Endothelial cell of umbilical vein (primary cell): ENCODE data around the gene TRIM65. TPM values are rescaled to one million over a fixed set of nuclear protein-coding genes. Genes with fewer than 3 reads are reported as not detected.

Experiments used
- BruUV-seq: library from RNA; stranded (reverse); fragments of 400-500 nt; replicated peaks from 2 replicates; lab custom pipeline; 2021; lab: Mats Ljungman, UMichigan
- CTCF ChIA-PET: fragments of 300-600, 350-600 bp; sonication (Branson Sonifier 250); formaldehyde crosslinking; loops from one replicate; lab custom pipeline; 2021; ENCODE audit warnings: antibody characterized with exemption, inconsistent platforms; lab: Charles Lee
- POLR2A ChIA-PET: fragments of 300-600, 350-600 bp; sonication (Branson Sonifier 250); formaldehyde crosslinking; loops from one replicate; lab custom pipeline; 2021; ENCODE audit warnings: antibody characterized with exemption, inconsistent platforms; lab: Charles Lee
- DNase-seq: peaks from one replicate; pipeline ENCODE4 v3.0.0-alpha.2; 2011; ENCODE audit warnings: low read depth, low spot score
- FAIRE-seq: peaks from 2 replicates; lab custom pipeline; 2011; peaks lifted over from hg19 to GRCh38; lab: Jason Lieb, UNC
- H2AFZ ChIP-seq: 2 replicates; pipeline ENCODE4 v1.6.0; 2012; ENCODE audit warnings: low read depth, low read length, control low read depth, inconsistent platforms
- H3K27ac ChIP-seq: 2 replicates; pipeline ENCODE4 v1.5.1; 2011; ENCODE audit warnings: low read depth, mild to moderate bottlenecking, control low read depth, low read length, moderate library complexity; ENCODE audit not compliant: insufficient read depth
- H3K27me3 ChIP-seq, 2 experiments: 2 replicates each; pipeline versions ENCODE4 v1.6.0 to v1.6.1; 2011; ENCODE audit warnings: low read length in 2 of 2, mixed read lengths in 1 of 2; ENCODE audit not compliant: control insufficient read depth in 2 of 2, insufficient read depth in 2 of 2
- H3K36me3 ChIP-seq, 2 experiments: 2 replicates in 1 of 2; 3 replicates in 1 of 2; pipeline ENCODE4 v1.5.1; 2011; ENCODE audit warnings: low read length in 2 of 2, mild to moderate bottlenecking in 1 of 2, moderate library complexity in 1 of 2; ENCODE audit not compliant: control insufficient read depth in 2 of 2, insufficient read depth in 2 of 2; ENCODE audit errors: extremely low read depth in 1 of 2
- H3K4me1 ChIP-seq: 3 replicates; pipeline ENCODE4 v1.5.1; 2011; ENCODE audit warnings: mild to moderate bottlenecking, low read length; ENCODE audit not compliant: control insufficient read depth, insufficient read depth; ENCODE audit errors: extremely low read depth
- H3K4me2 ChIP-seq: 2 replicates; pipeline ENCODE4 v1.6.1; 2011; ENCODE audit warnings: low read length, control low read depth, mixed read lengths; ENCODE audit not compliant: insufficient read depth
- H3K4me3 ChIP-seq, 3 experiments: fragments of 200-600 bp in 1 of 3; sonication (generic), shearing (Covaris generic) in 1 of 3; replicated peaks in 1 of 3; 2 replicates each; pipeline ENCODE4 v1.5.1; 2011 to 2016; ENCODE audit warnings: control low read depth in 3 of 3, low read length in 3 of 3, mild to moderate bottlenecking in 2 of 3, inconsistent platforms in 1 of 3, low read depth in 1 of 3, moderate library complexity in 1 of 3; ENCODE audit not compliant: insufficient read depth in 1 of 3
- H3K79me2 ChIP-seq: 2 replicates; pipeline ENCODE4 v1.6.0; 2012; ENCODE audit warnings: low read length, inconsistent platforms; ENCODE audit not compliant: control insufficient read depth, insufficient read depth
- H3K9ac ChIP-seq: replicated peaks from 2 replicates; pipeline ENCODE3; 2011; ENCODE audit warnings: low read length, control low read depth; ENCODE audit not compliant: insufficient read depth; ENCODE audit errors: extremely low read depth
- H3K9me1 ChIP-seq: replicated peaks from 3 replicates; pipeline ENCODE4 v1.6.0; 2011; ENCODE audit warnings: mild to moderate bottlenecking, low read length; ENCODE audit not compliant: control insufficient read depth, insufficient read depth; ENCODE audit errors: extremely low read depth
- H3K9me3 ChIP-seq: replicated peaks from 2 replicates; pipeline ENCODE4 v1.5.1; 2012; ENCODE audit warnings: low read length, inconsistent platforms; ENCODE audit not compliant: control insufficient read depth, insufficient read depth
- H4K20me1 ChIP-seq: replicated peaks from 2 replicates; pipeline ENCODE3; 2011; ENCODE audit warnings: mild to moderate bottlenecking, low read length; ENCODE audit not compliant: control insufficient read depth, insufficient read depth; ENCODE audit errors: extremely low read depth
- EZH2 ChIP-seq: IDR thresholded peaks from 2 replicates; pipeline ENCODE4 v1.6.1; 2012; ENCODE audit warnings: borderline replicate concordance, low read depth, mild to moderate bottlenecking, moderate library complexity, low read length, inconsistent platforms; ENCODE audit not compliant: severe bottlenecking
- GATA2 ChIP-seq: IDR thresholded peaks from 2 replicates; pipeline ENCODE4 v1.7.0; 2011; ENCODE audit warnings: low read depth, mild to moderate bottlenecking, moderate library complexity, mixed read lengths, low read length; ENCODE audit not compliant: insufficient read length, insufficient read depth
- MYC ChIP-seq: IDR thresholded peaks from one replicate; pipeline ENCODE4 v1.6.1; 2011; ENCODE audit warnings: mild to moderate bottlenecking, low read depth, low read length
- POLR2A ChIP-seq: IDR thresholded peaks from 2 replicates; pipeline ENCODE4 v1.6.1; 2012; ENCODE audit warnings: low read depth, mild to moderate bottlenecking, control low read depth, low read length
- dilution Hi-C: fragments of 300-500 bp; cut with MboI; formaldehyde crosslinking; loops from one replicate; pipeline ENCODE4 v1.15.0; 2019; ENCODE audit warnings: low sequenced_read_pairs; ENCODE audit not compliant: extremely low pct_ligation_motif_present
- intact Hi-C: fragments of 100-400 bp; cut with micrococcal nuclease; formaldehyde crosslinking; loops from one replicate; pipeline ENCODE4 v1.10.0; 2022
- polyA plus RNA-seq, 4 experiments: library from polyadenylated mRNA; depleted of rRNA in 3 of 4; stranded (reverse) in 3 of 4; unstranded in 1 of 4; fragments of >200 nt; gene quantifications; 2 replicates each; pipeline versions ENCODE4 v1.2.1 to v1.2.3, GENCODE V29; 2011 to 2012; ENCODE audit warnings: missing spikeins in 1 of 4
- total RNA-seq: library from RNA; stranded (reverse); gene quantifications from 2 replicates; pipeline ENCODE4 v1.2.3, GENCODE V29; 2021
- TF ChIP-seq, protein P1 (sequence below), 2 donors: IDR thresholded peaks; 1 replicate in 1 of 2; 2 replicates in 1 of 2; pipeline ENCODE4 v1.5.1; 2011; ENCODE audit warnings: low read length in 2 of 2, mild to moderate bottlenecking in 2 of 2, moderate library complexity in 2 of 2, control low read depth in 1 of 2, inconsistent platforms in 1 of 2, low read depth in 1 of 2; ENCODE audit not compliant: insufficient read depth in 1 of 2; ENCODE audit errors: extremely low read depth in 1 of 2
- TF ChIP-seq, protein P2 (sequence below): IDR thresholded peaks from 2 replicates; pipeline ENCODE4 v1.6.1; 2011; ENCODE audit not compliant: insufficient read depth, insufficient read length

Gene TRIM65
- total and polyA plus RNA-seq, 2 donors (not counting 3 experiments of a cell fraction or from before 2014, with no cell fraction given), result 19.3 to 33.5 TPM

DNA sequence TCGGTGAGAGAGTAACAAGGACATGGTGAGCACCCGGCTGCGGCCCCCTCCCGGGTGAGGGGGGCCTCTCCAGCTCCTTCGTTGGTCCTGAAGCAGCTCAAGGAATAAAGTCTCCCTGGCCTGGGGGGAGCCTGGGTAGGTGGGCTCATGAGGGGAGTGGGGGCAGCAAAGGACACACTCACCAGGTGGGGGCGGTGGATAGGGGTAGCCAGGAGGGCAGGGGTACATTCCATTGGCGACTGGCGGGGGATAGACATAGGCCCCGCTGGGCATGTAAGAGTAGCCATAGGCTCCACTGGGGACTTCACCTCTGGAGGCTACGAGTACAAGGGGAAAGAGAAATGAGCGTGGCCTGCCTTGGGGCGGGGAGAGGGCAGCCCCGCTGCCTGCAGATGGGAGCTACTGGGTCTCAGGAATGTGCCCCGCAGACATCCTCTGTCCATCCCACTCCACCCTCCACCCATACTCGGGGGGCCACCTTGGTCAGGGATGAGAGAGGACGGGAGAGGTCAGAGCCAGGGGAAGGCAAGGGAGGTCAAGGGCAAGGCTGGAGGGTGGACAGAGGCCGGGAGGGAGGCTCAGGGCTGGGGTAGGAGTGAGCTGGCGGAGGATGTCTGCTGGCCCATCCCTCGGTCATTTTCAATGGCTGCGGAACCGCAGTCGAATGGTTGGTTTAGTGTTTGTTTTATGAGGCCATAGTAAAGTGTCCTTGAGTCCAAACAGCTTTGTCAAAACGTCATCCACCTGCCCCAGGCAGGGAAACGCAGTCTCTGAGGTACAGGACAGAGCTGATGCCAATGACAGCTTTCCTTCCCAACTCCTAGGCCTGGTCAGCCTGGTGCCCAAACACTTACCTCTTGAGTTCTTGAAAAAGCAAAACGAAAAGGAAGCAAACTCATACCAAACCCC, 48.9 kb downstream of the TRIM65 start:
- Histone ChIP-seq H3K27ac (no peak overlapping the region), H4K20me1 (no peaks in the 10 kb centered on the region), H3K4me1 (peaks cover 41% of the 10 kb centered on the region), H3K9me1 (no peaks in the 10 kb centered on the region), H3K27me3 (no peaks in the 10 kb centered on the region), H3K36me3 (peaks cover 3 to 37% of the 10 kb centered on the region in 2 experiments), H3K4me3 (no peak overlapping the region), H3K4me2 (no peak overlapping the region), H3K79me2 (peaks cover 3% of the 10 kb centered on the region), H3K9me3 (no peaks in the 10 kb centered on the region), H2AFZ (no peak overlapping the region), H3K9ac (no peak overlapping the region)
- no peak for DNase-seq
- CTCF ChIA-PET, result interaction anchor here (0.7 to 6.8 kb wide), 18 partner anchors 7 to 94 kb away, joined by 3 to 49 read pairs (median 6); partner anchors contain the start of genes GALK1, TRIM47, TRIM65 and UNK
- FAIRE-seq, result no peak
- no TSS peak for BruUV-seq
- intact Hi-C loops (no loop called here), dilution Hi-C loops (no loop called here)
- TF ChIP-seq GATA2 (no peak), MYC (no peak), EZH2 (no peak), POLR2A (no peak)
- TF ChIP-seq, protein P1, sequence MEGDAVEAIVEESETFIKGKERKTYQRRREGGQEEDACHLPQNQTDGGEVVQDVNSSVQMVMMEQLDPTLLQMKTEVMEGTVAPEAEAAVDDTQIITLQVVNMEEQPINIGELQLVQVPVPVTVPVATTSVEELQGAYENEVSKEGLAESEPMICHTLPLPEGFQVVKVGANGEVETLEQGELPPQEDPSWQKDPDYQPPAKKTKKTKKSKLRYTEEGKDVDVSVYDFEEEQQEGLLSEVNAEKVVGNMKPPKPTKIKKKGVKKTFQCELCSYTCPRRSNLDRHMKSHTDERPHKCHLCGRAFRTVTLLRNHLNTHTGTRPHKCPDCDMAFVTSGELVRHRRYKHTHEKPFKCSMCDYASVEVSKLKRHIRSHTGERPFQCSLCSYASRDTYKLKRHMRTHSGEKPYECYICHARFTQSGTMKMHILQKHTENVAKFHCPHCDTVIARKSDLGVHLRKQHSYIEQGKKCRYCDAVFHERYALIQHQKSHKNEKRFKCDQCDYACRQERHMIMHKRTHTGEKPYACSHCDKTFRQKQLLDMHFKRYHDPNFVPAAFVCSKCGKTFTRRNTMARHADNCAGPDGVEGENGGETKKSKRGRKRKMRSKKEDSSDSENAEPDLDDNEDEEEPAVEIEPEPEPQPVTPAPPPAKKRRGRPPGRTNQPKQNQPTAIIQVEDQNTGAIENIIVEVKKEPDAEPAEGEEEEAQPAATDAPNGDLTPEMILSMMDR (IDR thresholded peaks at IDR 0.05; ENCODE audit: extremely low read depth in 1 of 2, insufficient read depth in 1 of 2, low read depth in 1 of 2, low read length in 2 of 2), result no peak
- TF ChIP-seq, protein P2, sequence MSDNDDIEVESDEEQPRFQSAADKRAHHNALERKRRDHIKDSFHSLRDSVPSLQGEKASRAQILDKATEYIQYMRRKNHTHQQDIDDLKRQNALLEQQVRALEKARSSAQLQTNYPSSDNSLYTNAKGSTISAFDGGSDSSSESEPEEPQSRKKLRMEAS, result no peak
- POLR2A ChIA-PET, result interaction anchor here (1.4 kb wide), 1 partner anchor 68 kb away, joined by 6 read pairs; no protein-coding TSS in a partner anchor
